GM12865 (cell line): Measurements from ENCODE around the gene RPS24.
"Not testable (repeated sequence)": the region's sequence is repeated elsewhere in the genome, so short reads cannot be mapped to it uniquely, and the experiment has no call there.

Experiments
- DNase-seq: peaks from one replicate; pipeline ENCODE4 v3.0.0; 2010; ENCODE audit warnings: low read depth
- H3K4me3 ChIP-seq: 2 replicates; pipeline ENCODE4 v1.5.1; 2011; ENCODE audit warnings: mild to moderate bottlenecking, low read depth, low read length, control low read depth
- TF ChIP-seq, protein P1 (sequence below): IDR thresholded peaks from 2 replicates; pipeline ENCODE4 v1.5.1; 2011; ENCODE audit warnings: low read length, control low read depth, low read depth, inconsistent platforms; ENCODE audit not compliant: insufficient read depth; ENCODE audit errors: missing control alignments

The RPS24 gene

DNA sequence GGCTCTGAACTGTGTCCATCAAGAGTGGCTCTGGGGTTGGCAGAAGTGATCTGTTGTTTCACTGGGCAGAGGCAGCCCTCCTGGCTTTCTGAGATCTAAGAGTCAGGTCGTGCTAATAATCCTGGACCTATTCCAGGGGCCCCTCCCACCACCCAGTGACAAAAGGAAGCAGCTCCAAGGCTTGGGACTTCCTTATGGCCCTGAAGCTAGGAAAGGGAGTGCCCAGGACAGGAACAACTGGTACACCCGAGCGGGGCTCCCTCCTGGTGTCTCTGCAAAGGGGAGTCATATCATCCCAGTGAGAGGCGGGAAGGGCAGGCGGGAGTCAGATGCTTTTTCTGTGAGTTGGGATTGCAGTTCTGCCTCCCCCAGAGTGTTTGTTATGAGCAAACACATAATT is 32.3 kb downstream of the RPS24 start:
- no peak for DNase-seq
- H3K4me3 ChIP-seq, result no peak overlapping the region
- TF ChIP-seq, protein P1, sequence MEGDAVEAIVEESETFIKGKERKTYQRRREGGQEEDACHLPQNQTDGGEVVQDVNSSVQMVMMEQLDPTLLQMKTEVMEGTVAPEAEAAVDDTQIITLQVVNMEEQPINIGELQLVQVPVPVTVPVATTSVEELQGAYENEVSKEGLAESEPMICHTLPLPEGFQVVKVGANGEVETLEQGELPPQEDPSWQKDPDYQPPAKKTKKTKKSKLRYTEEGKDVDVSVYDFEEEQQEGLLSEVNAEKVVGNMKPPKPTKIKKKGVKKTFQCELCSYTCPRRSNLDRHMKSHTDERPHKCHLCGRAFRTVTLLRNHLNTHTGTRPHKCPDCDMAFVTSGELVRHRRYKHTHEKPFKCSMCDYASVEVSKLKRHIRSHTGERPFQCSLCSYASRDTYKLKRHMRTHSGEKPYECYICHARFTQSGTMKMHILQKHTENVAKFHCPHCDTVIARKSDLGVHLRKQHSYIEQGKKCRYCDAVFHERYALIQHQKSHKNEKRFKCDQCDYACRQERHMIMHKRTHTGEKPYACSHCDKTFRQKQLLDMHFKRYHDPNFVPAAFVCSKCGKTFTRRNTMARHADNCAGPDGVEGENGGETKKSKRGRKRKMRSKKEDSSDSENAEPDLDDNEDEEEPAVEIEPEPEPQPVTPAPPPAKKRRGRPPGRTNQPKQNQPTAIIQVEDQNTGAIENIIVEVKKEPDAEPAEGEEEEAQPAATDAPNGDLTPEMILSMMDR, result no peak

DNA sequence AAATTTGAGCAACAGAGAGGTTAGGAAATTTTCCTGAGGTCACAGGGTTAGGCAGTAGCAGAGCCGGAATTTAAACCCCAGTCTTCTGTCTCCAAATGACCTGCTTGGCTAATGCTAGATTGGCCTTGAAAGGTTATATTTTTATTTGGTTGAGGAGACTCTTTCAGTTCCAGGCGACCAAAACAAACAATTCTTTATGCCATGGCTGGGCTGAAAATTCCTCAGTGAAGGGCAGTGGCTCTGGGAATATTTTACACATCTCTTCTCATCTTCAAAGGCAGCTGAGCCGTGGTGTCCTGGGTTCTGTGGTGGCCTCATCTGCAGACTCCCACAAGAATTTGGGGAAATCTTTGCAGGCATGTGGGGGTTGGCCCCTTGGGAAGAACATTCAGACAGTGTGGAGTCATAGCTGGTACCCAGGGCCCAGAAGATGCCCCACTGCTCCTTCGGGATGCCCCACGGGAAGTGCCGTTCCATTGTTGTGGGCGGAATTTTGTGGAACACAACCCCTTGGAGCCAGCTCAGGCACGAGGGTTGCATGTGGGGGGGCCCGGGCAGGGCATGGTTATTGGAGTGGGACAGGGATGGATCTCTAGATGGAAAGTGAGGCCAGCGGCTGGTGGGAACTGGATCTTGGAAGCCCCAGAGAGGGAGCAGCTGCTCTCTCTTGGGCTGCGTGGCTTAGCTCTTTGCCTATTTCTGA is 33.2 kb downstream of the RPS24 start:
- DNase-seq, result no peak
- H3K4me3 ChIP-seq, result no peak overlapping the region
- TF ChIP-seq, protein P1, result no peak

DNA sequence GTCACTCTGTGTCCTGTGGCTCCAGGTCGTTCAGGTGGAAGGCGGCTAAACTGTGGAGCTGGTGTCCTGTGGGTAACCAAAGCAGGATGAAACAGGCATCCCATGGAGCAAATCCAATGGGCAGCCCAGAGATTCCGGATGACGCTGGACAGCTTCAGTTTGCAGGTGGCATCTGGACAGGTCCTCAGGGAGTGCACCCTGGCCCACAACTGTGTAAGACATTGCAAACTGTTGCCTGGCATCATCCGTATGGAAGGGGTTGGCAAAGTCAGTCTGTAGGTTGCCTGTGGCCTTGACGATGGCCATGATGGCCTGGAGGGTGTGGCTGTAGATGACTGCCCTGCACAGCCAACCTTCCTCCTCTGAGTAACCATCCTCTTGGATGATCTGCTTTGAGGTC is 35.5 kb downstream of the RPS24 start:
- no peak for DNase-seq
- no peak overlapping the region for H3K4me3 ChIP-seq
- TF ChIP-seq, protein P1, result no peak

DNA sequence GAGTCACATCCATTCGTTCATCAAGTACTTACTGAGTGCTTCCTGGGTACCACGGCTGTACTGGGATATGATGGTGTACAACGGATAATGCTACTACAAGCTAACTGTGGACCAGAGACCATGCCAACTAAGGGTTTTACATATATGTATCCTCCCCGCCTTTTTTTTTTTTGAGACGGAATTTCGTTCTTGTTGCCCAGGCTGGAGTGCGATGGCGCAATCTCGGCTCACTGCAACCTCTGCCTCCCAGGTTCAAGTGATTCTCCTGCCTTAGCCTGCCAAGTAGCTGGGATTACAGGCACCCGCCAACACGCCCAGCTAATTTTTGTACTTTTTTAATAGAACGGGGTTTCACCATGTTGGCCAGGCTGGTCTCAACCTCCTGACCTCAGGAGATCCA is 36.4 kb downstream of the RPS24 start:
- DNase-seq, result not testable (repeated sequence)

DNA sequence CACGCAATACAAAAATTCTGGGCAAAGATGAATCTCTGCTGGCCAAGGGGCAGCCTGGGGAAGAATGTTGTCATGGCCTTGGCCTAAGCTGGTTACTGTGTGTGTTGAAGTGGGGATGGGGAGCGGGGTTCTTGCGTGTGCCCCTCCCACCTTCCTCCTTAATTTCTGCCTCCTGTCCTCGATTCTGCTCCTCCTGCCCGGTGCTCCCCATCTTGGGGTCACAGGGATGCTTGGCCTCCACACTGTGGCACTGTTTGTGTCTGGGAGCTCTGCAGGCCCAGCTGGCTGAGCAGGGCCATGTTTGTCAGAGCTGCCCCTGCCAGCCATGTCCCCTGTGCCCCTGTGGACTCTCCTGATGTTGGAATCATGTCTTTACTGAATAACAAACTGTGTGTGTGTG is 37.1 kb downstream of the RPS24 start:
- TF ChIP-seq, protein P1, result no peak
- H3K4me3 ChIP-seq, result no peak overlapping the region
- DNase-seq, result no peak

More for the DNA sequence above, 36.4 kb downstream of the RPS24 start:
- H3K4me3 ChIP-seq, result not testable (repeated sequence)

DNA sequence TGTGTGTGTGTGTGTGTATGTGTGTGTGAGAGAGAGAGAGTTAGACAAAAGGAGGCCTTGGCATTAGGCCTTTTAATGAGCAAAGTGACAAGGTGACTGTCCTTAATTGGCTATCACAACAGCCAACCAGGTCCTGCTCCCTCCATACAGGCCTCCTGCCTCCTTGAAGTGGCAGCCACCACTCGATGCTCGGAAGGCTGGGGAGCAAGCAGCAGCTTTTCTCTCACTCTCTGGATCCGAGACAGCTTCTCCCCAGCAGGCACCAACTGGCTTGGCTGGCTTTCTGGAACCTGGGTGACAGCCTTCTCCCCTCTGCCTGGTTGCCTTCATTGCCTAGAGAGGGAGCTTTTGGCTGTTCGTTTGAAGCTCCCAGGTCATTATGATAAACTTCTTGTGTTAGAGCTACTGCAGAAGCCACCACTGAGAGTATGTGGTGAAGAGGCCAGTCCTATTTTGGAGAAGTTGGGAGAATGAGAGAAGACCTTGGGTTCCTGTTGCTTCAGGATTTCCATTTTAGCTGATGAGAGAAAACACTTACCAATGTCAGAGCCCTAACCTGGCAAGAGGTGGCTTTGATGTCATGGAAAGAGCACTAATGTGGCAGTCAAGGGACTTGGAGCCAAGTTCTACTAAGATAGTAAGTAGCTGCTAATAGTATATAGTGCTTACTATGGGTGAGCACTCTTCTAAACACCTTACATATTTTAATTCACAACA is 37.6 kb downstream of the RPS24 start:
- TF ChIP-seq, protein P1, result no peak
- H3K4me3 ChIP-seq, result no peak overlapping the region
- DNase-seq, result no peak

DNA sequence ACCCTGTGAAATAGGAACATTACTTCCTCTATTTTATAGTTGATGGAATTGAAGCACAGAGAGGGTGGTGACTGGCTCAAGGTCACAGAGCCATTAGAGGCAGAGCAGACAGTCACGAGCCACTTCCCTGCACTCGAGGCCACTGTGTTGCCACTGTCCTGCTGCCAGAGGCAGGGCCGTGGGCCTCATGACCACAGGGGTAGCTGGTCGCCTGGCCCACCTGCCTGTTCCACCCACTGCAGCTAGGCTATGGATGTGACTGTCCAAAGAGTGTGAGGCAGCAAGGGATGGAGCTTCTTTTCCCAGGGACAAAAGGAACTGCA is 38.2 kb downstream of the RPS24 start:
- no peak for DNase-seq
- TF ChIP-seq, protein P1, result no peak
- H3K4me3 ChIP-seq, result no peak overlapping the region
